Transverse colon (tissue), 4 donors: ENCODE data around the gene IL3.

ENCODE experiments used
- EP300 ChIP-seq: sonication (generic); formaldehyde crosslinking; IDR thresholded peaks from one replicate; pipeline ENCODE4 v1.6.1; 2017; ENCODE audit warnings: antibody characterized with exemption, low read depth
- POLR2A ChIP-seq: fragments of 450-650 bp; IDR thresholded peaks from one replicate; pipeline ENCODE4 v1.6.1; 2016; ENCODE audit warnings: antibody characterized with exemption, mild to moderate bottlenecking, moderate library complexity
- POLR2AphosphoS5 ChIP-seq, 3 donors: sonication (generic); formaldehyde crosslinking; IDR thresholded peaks; one replicate each; pipeline ENCODE4 v1.6.1; 2016; ENCODE audit warnings: antibody characterized with exemption in 3 of 3
- TF ChIP-seq, protein P1 (sequence below), 5 experiments: fragments of 200-600 bp in 3 of 5; fragments of 450-650 bp in 2 of 5; sonication (generic) in 3 of 5; IDR thresholded peaks; 1 replicate in 2 of 5; 2 replicates in 3 of 5; pipeline ENCODE4 v1.5.1; 2016 to 2017; ENCODE audit warnings: antibody characterized with exemption in 5 of 5, inconsistent platforms in 3 of 5, mild to moderate bottlenecking in 2 of 5, moderate library complexity in 1 of 5

- TF ChIP-seq, protein P1, sequence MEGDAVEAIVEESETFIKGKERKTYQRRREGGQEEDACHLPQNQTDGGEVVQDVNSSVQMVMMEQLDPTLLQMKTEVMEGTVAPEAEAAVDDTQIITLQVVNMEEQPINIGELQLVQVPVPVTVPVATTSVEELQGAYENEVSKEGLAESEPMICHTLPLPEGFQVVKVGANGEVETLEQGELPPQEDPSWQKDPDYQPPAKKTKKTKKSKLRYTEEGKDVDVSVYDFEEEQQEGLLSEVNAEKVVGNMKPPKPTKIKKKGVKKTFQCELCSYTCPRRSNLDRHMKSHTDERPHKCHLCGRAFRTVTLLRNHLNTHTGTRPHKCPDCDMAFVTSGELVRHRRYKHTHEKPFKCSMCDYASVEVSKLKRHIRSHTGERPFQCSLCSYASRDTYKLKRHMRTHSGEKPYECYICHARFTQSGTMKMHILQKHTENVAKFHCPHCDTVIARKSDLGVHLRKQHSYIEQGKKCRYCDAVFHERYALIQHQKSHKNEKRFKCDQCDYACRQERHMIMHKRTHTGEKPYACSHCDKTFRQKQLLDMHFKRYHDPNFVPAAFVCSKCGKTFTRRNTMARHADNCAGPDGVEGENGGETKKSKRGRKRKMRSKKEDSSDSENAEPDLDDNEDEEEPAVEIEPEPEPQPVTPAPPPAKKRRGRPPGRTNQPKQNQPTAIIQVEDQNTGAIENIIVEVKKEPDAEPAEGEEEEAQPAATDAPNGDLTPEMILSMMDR (IDR thresholded peaks at IDR 0.05) = no peak
- TF ChIP-seq POLR2AphosphoS5 (IDR thresholded peaks at IDR 0.05) (no peak), EP300 (no peak), POLR2A (no peak)
Measured at GRCh38 chr5:132087176-132087575, 26.7 kb downstream of the IL3 start.
